Hematopoietic multipotent progenitor cell treated with erythropoietin and hydrocortisone succinate and interleukin-3 and kit ligand, for 4 days (in vitro differentiated cells): Measurements from ENCODE around the gene PARD6G.
A peak's percentile ranks its signal among the peaks of the same experiment; 100 is the strongest.

ENCODE experiments used
- DNase-seq: peaks from one replicate; pipeline ENCODE4 v3.0.0-alpha.2; 2015

PARD6G gene

GRCh38 chr18:80137137-80137536, 110.2 kb downstream of the PARD6G start:
- no peak for DNase-seq

- no peak for DNase-seq
Measured at GRCh38 chr18:80136679-80137078, 110.6 kb downstream of the PARD6G start.

- no peak for DNase-seq
Measured at GRCh38 chr18:80135136-80135535, 112.2 kb downstream of the PARD6G start.

- no peak for DNase-seq
Measured at GRCh38 chr18:80133124-80133523, 114.2 kb downstream of the PARD6G start.

- no peak for DNase-seq
Measured at GRCh38 chr18:80132180-80132812, 115.0 kb downstream of the PARD6G start.

DNA sequence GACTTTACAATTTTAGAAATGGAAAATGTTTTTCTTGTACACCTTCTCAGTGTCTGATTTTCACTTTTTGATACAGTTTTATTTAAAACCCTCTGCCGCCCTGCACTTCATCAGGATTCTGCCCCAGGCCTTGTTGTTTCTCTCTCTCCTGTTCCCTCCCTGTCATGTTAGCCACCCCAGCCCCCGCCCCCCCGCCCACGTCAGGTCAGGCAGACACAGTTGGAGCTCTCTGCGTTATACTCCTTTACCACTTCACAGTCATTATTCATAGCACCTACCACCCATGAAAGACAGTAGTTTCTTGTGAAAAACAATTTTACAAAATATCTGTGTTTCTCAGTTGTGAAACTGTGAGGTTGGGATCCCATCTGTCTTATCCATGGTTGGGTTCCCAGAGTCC, 116.8 kb downstream of the PARD6G start:
- DNase-seq = no peak

DNA sequence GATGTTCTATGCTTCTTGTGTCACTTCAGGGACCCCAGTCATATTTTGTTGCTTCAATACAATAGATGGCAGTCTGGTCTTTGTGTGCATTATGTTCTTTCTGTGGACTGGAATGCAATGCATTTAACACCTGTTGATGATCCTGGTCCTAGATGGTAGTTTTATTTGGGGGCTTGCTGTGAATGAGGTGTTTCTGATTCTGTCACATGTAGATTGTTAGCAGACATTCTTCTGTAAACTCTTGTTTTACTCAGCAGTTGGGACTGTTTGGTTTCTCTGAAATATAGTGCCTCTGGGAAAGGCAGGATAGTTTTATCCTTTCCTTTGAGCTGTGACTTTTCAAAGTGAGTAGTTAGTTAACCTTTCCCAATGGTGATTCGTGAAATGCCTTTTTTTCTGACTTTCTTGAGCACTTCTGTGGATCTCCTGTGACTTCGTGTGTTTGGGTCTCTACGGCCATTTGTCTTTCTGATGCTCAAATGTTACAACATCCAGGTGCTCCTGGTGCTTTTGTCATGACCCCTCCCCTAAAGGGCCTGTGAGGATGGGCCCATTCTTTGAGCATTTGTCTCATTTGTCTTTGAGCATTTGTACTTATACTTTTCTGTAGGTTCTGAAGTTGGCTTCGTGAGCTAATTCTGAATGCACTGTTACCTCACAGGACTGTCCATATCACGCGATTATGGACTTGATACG, 117.5 kb downstream of the PARD6G start:
- DNase-seq = no peak

DNA sequence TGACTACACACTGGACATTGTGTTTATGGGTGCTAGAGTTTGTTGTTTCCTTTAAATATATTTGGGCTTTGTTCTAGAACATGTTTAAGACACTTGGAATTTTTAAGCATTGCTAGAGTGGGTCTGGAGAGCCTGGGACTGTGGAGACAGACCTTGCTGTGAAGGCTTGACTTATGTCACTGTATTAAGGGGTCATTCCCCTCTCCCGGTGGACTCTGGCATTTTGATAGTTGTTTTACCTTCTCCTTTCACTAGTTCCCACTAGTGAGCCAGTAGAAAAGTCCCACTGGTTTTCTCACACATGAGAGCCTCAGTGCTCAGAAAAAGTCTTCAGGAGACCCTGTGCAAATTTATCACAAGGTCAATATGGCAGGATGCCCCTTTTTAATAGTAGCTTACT, 119.7 kb downstream of the PARD6G start:
- DNase-seq = no peak

GRCh38 chr18:80126797-80127196, 120.5 kb downstream of the PARD6G start:
- no peak for DNase-seq

DNA sequence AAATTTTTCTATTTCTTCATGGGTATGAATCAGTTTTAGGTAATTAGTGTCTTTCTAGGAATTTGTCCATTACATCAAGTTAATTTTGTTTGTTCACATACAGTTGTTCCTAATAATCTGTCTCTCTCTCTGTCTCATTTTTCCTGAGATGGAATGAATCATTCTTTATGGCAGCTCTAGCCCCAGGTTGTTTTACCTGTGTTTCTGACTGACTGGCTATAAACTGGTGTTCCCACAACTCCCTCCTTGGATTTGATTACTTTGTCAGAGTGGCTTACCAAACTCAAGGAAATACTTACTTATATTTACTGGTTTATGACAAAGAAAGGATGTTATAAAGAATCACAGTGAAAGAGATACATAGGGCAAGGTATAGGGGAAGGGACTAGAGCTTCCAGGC, 123.2 kb downstream of the PARD6G start:
- no peak for DNase-seq

- DNase-seq = no peak
Measured at GRCh38 chr18:80120932-80121331, 126.4 kb downstream of the PARD6G start.

GRCh38 chr18:80119111-80119510, 128.2 kb downstream of the PARD6G start:
- DNase-seq = no peak

DNA sequence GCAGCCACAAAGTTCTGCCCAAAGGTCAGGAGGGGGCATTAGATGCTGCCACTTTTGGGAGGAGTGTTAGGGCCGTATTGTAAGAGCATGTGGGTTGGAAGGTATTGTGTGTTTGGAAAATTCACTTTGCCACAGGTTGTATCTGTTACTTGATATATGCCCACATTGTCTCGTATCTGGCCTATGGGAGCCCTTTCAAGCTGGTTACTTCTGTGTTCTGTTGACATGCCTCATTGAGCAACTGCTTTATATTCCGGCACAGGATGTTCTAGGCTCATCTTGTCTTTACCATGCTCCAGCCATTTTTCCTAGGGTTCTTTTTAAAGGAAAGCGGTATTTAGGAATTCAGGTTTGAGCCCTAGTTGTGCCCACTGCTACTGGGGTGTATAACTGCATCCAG, 132.3 kb downstream of the PARD6G start:
- DNase-seq = no peak

- no peak for DNase-seq
Measured at GRCh38 chr18:80112624-80113248, 134.6 kb downstream of the PARD6G start.

GRCh38 chr18:80109676-80110078, 137.6 kb downstream of the PARD6G start:
- peak; percentile 42 for DNase-seq

DNA sequence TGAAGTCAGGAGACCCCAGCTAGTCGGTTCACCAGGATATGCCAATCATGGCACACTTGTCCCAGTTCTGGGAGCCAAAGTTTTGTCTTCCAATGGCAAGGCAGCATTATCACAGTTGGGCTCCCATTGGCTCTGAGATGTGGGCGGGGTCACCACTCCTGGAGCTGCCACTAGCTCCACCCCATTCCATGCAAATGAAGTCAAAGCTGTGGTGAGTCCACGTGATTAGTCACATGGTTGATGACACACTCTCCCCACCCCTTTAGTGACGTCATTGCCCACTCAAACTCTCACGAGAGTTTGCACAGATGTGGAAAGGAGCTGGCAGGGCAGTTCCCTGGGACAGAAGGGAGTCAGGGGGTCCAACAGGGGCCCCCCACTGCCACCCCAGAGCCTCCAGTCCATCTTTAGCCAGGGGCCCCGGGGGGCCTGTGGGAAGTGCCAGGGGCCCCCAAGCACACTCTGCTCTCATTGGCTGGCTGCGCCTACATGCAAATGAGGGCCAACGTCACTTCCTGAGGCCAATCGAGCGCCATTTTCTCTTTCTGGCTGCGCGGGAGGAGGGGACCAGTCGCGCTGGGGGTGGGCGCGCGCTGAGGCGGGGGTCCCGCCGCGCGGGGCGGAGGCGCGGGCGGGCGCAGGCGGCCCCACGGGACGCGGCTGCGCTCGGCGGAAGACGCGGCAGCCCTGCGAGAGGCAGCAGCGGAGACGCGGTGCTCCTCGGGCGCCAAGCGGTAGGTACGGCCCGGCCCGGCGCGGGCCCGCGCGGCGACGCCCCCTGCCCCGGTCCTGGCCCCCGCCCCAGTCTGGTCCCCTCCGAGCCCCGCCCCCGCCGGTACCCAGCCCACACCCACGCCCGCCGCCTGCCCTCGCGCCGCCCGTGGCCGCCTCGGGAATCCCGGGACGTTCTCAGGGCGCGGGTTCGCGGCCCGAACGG, 138.3 kb downstream of the PARD6G start, which contains the start of gene ADNP2:
Gene ADNP2, plus strand, starts transcription at position 524 of the 937 bp plus-strand sequence. CDS start 8,281 bp downstream, outside the sequence.
- DNase-seq = peak; percentile 97

DNA sequence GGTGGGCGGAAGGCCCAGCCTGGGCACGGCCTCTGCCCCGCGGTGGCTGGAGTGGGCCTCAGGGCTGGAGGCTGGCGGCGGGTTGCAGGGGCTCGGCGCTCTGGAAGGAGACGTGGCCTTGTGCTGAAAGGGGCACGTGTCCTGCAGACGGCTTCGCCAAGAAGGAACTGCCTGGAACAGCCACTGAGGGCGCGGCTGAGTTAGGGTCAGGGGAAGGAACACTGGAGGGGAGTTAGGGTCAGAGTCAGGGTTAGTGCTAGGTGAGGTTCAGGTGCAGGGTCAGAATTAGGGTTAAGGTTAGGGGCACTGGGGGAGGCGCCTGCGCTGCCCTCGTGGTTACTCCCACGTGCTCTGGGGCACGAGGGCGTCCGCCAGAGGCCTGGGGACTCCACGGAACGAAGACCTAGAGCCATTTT, 139.2 kb downstream of the PARD6G start:
- DNase-seq = no peak

DNA sequence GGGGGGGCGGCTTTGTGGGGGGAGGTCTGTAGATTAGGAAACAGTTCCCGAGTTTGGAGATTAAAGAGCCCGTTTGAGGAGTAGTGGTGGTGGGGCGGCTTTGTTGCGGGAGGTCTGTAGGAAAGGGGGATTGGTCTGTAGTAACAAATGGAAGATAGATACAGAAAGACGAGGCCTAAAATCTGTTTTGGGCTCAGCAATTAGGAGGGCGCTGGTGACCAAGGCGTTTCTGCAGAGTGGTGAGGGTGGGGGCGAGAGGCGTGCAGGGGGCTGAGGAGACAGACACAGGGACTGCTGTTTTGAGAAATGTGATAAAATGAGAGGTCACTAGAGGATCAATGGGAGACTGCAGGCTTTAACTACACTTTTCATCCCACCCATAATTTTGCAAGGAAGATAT, 139.9 kb downstream of the PARD6G start:
- DNase-seq = no peak
